ENCODE results near the gene NTMT1. TPM values are rescaled to one million over a fixed set of nuclear protein-coding genes. Genes with fewer than 3 reads are reported as not detected.
A peak's percentile ranks its signal among the peaks of the same experiment; 100 is the strongest.

Gene NTMT1
- total RNA-seq, 1 donor from 2014 or later: 15.5 TPM

DNA sequence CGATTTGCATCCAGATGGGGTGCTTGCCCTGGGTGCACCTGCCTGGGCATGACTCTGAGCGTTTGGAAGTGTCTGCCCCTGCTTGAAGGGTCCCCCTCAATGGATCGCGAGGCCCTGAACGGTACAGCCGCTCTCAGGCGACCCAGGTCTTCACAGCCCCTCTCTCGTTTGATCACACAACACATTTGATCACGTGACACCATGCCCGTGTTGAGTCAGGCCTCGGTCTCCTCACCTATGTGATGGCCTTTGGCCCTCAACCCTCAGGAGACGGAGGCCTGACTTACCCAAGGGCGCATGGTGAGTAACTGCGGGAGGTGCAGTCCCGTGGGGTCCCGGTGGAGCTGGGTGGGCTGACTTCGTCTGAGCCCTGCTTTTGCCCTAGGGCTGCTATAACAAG, 18.9 kb downstream of the NTMT1 start:
- peaks cover 52% of the 10 kb centered on the region for H3K4me1 ChIP-seq
- DNase-seq (ENCODE audit: extremely low spot score in 2 of 2): no peak
- no peaks in the 10 kb centered on the region for H3K36me3 ChIP-seq
- peak overlapping the region; percentile 30 for H3K27ac ChIP-seq
- no peak overlapping the region for H3K4me3 ChIP-seq
- intact Hi-C loops (cut with DNase I): loop anchor here (5.0 kb wide), 1 partner anchor 132 kb away; no protein-coding TSS in a partner anchor
- no peak for TF ChIP-seq POLR2A (IDR thresholded peaks at IDR 0.05)
- TF ChIP-seq POLR2AphosphoS5 (IDR thresholded peaks at IDR 0.05; ENCODE audit: insufficient read depth in 1 of 2, low read depth in 1 of 2): no peak
- TF ChIP-seq, protein P1, sequence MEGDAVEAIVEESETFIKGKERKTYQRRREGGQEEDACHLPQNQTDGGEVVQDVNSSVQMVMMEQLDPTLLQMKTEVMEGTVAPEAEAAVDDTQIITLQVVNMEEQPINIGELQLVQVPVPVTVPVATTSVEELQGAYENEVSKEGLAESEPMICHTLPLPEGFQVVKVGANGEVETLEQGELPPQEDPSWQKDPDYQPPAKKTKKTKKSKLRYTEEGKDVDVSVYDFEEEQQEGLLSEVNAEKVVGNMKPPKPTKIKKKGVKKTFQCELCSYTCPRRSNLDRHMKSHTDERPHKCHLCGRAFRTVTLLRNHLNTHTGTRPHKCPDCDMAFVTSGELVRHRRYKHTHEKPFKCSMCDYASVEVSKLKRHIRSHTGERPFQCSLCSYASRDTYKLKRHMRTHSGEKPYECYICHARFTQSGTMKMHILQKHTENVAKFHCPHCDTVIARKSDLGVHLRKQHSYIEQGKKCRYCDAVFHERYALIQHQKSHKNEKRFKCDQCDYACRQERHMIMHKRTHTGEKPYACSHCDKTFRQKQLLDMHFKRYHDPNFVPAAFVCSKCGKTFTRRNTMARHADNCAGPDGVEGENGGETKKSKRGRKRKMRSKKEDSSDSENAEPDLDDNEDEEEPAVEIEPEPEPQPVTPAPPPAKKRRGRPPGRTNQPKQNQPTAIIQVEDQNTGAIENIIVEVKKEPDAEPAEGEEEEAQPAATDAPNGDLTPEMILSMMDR (IDR thresholded peaks at IDR 0.05): no peak
- H3K9me3 ChIP-seq: no peaks in the 10 kb centered on the region
- no peaks in the 10 kb centered on the region for H3K27me3 ChIP-seq

DNA sequence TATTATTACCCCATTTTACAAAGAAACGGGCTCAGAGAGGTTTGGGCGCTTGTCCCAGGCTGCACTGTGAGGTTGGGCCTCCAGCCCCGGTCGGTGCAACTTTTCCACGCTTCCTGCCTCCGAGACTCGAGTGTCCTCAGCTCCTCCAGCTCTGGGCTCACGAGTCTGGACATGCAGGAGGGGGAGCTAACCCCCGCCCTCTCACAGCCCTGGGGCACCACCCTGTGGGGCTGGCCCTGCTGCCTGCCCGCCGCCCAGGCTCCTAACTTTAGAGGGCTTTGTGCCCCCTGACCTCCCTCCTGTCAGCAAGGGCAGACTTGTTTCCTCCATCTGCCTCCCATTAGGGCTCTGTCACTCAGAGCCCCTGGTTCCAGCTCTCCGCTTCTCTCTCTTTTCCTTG, 20.3 kb downstream of the NTMT1 start:
- Histone ChIP-seq H3K27ac (no peak overlapping the region), H3K36me3 (no peaks in the 10 kb centered on the region), H3K4me3 (no peak overlapping the region), H3K27me3 (no peaks in the 10 kb centered on the region), H3K4me1 (peaks cover 50% of the 10 kb centered on the region), H3K9me3 (no peaks in the 10 kb centered on the region)
- intact Hi-C loops (cut with DNase I): no loop called here
- no peak for DNase-seq (ENCODE audit: extremely low spot score in 2 of 2)
- TF ChIP-seq POLR2AphosphoS5 (IDR thresholded peaks at IDR 0.05; ENCODE audit: insufficient read depth in 1 of 2, low read depth in 1 of 2): no peak
- no peak for TF ChIP-seq POLR2A (IDR thresholded peaks at IDR 0.05)
- TF ChIP-seq, protein P1 (IDR thresholded peaks at IDR 0.05): no peak

DNA sequence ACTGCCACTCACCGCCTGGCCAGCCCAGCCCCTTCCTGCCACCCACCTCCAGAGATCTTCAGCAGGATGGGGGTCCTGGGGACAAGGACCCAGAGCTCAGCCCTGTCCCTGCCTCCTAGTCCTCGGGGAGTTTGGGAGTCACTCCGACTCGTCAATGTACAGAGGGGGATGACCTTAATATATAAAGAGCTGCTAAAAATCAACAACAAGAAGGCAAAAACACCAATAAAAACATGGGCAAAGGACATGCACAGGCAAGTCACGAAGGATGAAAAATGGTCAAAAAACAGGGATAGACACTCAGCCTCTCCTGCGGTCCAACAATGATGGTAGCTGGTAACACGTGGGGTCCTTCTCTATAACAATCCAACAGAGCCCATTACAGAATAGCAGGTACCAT, 20.7 kb downstream of the NTMT1 start:
- H3K27me3 ChIP-seq: no peaks in the 10 kb centered on the region
- intact Hi-C loops (cut with DNase I): no loop called here

DNA sequence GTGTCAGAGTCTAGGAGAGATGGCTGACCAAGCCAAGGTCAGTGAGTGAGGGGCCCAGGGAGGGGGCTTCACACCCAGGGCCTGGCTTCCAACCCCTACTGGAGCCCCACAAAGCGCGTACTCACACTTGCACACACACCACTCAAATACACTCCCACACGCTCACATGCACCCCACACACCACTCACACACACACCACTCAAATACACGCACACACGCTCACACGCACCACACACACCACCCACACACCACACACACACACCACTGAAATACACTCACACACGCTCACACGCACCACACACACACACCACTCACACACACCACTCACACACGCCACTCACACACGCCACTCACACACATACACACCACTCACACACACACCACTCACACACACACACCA, 21.7 kb downstream of the NTMT1 start:
- no peaks in the 10 kb centered on the region for H3K27me3 ChIP-seq
- TF ChIP-seq, protein P1 (IDR thresholded peaks at IDR 0.05): no peak
- TF ChIP-seq POLR2A (IDR thresholded peaks at IDR 0.05): no peak
- TF ChIP-seq POLR2AphosphoS5 (IDR thresholded peaks at IDR 0.05; ENCODE audit: insufficient read depth in 1 of 2, low read depth in 1 of 2): no peak
- H3K4me1 ChIP-seq: peaks cover 42% of the 10 kb centered on the region
- no peak for DNase-seq (ENCODE audit: extremely low spot score in 2 of 2)
- no peaks in the 10 kb centered on the region for H3K9me3 ChIP-seq
- H3K27ac ChIP-seq: no peak overlapping the region
- intact Hi-C loops (cut with DNase I): no loop called here
- no peaks in the 10 kb centered on the region for H3K36me3 ChIP-seq
- no peak overlapping the region for H3K4me3 ChIP-seq

More for the DNA sequence above, 20.7 kb downstream of the NTMT1 start:
- TF ChIP-seq, protein P1 (IDR thresholded peaks at IDR 0.05): no peak
- TF ChIP-seq POLR2AphosphoS5 (IDR thresholded peaks at IDR 0.05; ENCODE audit: insufficient read depth in 1 of 2, low read depth in 1 of 2): no peak
- no peak for TF ChIP-seq POLR2A (IDR thresholded peaks at IDR 0.05)
- Histone ChIP-seq H3K27ac (no peak overlapping the region), H3K4me1 (peaks cover 46% of the 10 kb centered on the region), H3K9me3 (no peaks in the 10 kb centered on the region), H3K4me3 (no peak overlapping the region), H3K36me3 (no peaks in the 10 kb centered on the region)
- DNase-seq (ENCODE audit: extremely low spot score in 2 of 2): no peak

DNA sequence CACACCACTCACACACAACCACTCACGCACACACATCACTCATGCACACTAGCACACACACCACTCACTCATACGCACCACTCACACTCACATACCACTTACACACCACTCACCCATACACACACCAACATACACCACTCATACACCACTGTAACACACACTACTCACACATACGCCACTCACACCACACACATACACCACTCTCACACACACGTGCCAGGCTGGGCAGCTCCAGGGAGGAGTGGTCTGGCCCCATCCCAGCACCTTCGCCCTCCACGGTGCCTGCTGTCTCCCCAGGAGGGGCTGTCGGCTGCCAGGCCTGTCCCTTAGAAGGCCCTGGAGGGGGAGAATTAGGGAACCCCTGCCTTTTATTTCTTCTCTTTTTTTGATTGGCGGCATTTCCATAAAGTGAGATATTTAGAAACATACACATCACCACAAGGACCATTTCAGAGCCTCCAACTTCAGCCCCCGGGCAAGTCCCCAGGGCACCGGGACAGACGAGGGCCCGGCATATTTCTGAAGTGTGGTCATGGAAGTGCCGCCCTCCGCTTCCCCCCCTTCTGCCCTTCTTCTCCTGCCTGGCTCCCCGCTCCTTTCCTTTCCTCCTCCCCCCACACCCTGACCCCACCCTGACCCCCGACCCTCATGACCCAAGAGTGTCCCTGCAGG, 22.3 kb downstream of the NTMT1 start:
- Histone ChIP-seq H3K4me1 (peaks cover 41% of the 10 kb centered on the region), H3K27ac (peak overlapping the region; percentile 80), H3K4me3 (no peak overlapping the region), H3K9me3 (no peaks in the 10 kb centered on the region), H3K27me3 (no peaks in the 10 kb centered on the region), H3K36me3 (no peaks in the 10 kb centered on the region)
- no peak for DNase-seq (ENCODE audit: extremely low spot score in 2 of 2)
- no peak for TF ChIP-seq POLR2AphosphoS5 (IDR thresholded peaks at IDR 0.05; ENCODE audit: insufficient read depth in 1 of 2, low read depth in 1 of 2)
- TF ChIP-seq, protein P1 (IDR thresholded peaks at IDR 0.05): no peak
- TF ChIP-seq POLR2A (IDR thresholded peaks at IDR 0.05): no peak
- intact Hi-C loops (cut with DNase I): no loop called here
